GM12878 (cell line): ENCODE data around the gene GLI1. TPM values are rescaled to one million over a fixed set of nuclear protein-coding genes. Genes with fewer than 3 reads are reported as not detected.

Experiments used
- BHLHE40 ChIP-seq, 2 experiments: fragments of 450-650 bp in 1 of 2; IDR thresholded peaks; 2 replicates each; pipeline ENCODE4 v1.6.1; 2011 to 2017; ENCODE audit warnings: low read depth in 2 of 2, borderline replicate concordance in 1 of 2, improper control_type of control experiment in 1 of 2, low read length in 1 of 2, mild to moderate bottlenecking in 1 of 2
- CEBPB ChIP-seq, 2 experiments: fragments of 150-350 bp in 1 of 2; IDR thresholded peaks; 2 replicates each; pipeline ENCODE4 v1.6.1; 2012 to 2014; ENCODE audit warnings: low read depth in 2 of 2, low read length in 2 of 2, borderline replicate concordance in 1 of 2, inconsistent platforms in 1 of 2
- DPF2 ChIP-seq: fragments of 450-650 bp; IDR thresholded peaks from 2 replicates; pipeline ENCODE4 v1.6.1; 2017; ENCODE audit warnings: mild to moderate bottlenecking
- EP300 ChIP-seq, 2 experiments: fragments of 150-350 bp in 1 of 2; IDR thresholded peaks; 2 replicates each; pipeline ENCODE4 v1.6.1; 2011 to 2012; ENCODE audit warnings: low read depth in 2 of 2, low read length in 2 of 2, borderline replicate concordance in 1 of 2, improper control_type of control experiment in 1 of 2, inconsistent platforms in 1 of 2; ENCODE audit not compliant: control insufficient read depth in 1 of 2
- FOXK2 ChIP-seq: fragments of 450-650 bp; IDR thresholded peaks from 2 replicates; pipeline ENCODE4 v1.6.1; 2017; ENCODE audit warnings: mild to moderate bottlenecking, moderate library complexity
- IRF4 ChIP-seq: IDR thresholded peaks from 2 replicates; pipeline ENCODE4 v1.6.1; 2011; ENCODE audit warnings: low read depth, low read length
- MEF2B ChIP-seq: fragments of 450-650 bp; IDR thresholded peaks from 2 replicates; pipeline ENCODE4 v1.6.1; 2018; ENCODE audit warnings: mild to moderate bottlenecking, moderate library complexity; ENCODE audit not compliant: partially characterized antibody, poor library complexity, severe bottlenecking
- NBN ChIP-seq: fragments of 450-650 bp; IDR thresholded peaks from 2 replicates; pipeline ENCODE4 v1.6.1; 2016
- RCOR1 ChIP-seq: conservative IDR thresholded peaks from 2 replicates; pipeline ENCODE4 v1.6.1; 2012; ENCODE audit warnings: low read depth, low read length, improper control_type of control experiment
- ZNF207 ChIP-seq: fragments of 450-650 bp; IDR thresholded peaks from 2 replicates; pipeline ENCODE4 v1.6.1; 2014; ENCODE audit warnings: antibody characterized with exemption, mild to moderate bottlenecking, borderline replicate concordance
- polyA plus RNA-seq, 11 experiments: library from polyadenylated mRNA; depleted of rRNA in 4 of 11; unstranded in 6 of 11; stranded (reverse) in 5 of 11; fragments of >200 nt; fragmentation: Nextera tagmentation in 4 of 11; fragmentation: Illumina TruSeq in 1 of 11; extraction: Ambion mirVana in 4 of 11; extraction: Trizol in 1 of 11; gene quantifications; 1 replicate in 1 of 11; 2 replicates in 10 of 11; pipeline versions ENCODE4 v1.2.1 to v1.2.3, GENCODE V29; 2011 to 2016; ENCODE audit warnings: inconsistent platforms in 2 of 11, missing spikeins in 2 of 11, low read depth in 1 of 11
- total RNA-seq, 4 experiments: library from RNA; depleted of rRNA in 3 of 4; stranded (reverse); fragments of >200 nt in 3 of 4; fragmentation: Illumina TruSeq in 1 of 4; extraction: Trizol in 1 of 4; gene quantifications; 2 replicates each; pipeline versions ENCODE4 v1.2.1 to v1.2.3, GENCODE V29; 2013 to 2021
- TF ChIP-seq, protein P1 (sequence below): fragments of 450-650 bp; IDR thresholded peaks from 2 replicates; pipeline ENCODE4 v1.6.1; 2016; ENCODE audit warnings: mild to moderate bottlenecking, moderate library complexity, borderline replicate concordance
- TF ChIP-seq, protein P2 (sequence below): fragments of 450-650 bp; IDR thresholded peaks from 2 replicates; pipeline ENCODE4 v1.6.1; 2017; ENCODE audit warnings: antibody characterized with exemption, mild to moderate bottlenecking, moderate library complexity
- TF ChIP-seq, protein P3 (sequence below): fragments of 450-650 bp; IDR thresholded peaks from 2 replicates; pipeline ENCODE4 v1.6.1; 2017; ENCODE audit warnings: mild to moderate bottlenecking
- TF ChIP-seq, protein P4 (sequence below): fragments of 150-350 bp; IDR thresholded peaks from 2 replicates; pipeline ENCODE4 v1.6.1; 2014; ENCODE audit warnings: mild to moderate bottlenecking, low read depth, low read length
- TF ChIP-seq, protein P5 (sequence below): IDR thresholded peaks from 2 replicates; pipeline ENCODE4 v1.6.1; 2012; ENCODE audit warnings: low read length, inconsistent platforms

Gene GLI1
- total and polyA plus RNA-seq, 10 of the 15 experiments (the other 5 are each of a cell fraction or from before 2014, with no cell fraction given) = 0.27 to 1.2 (median 0.49) TPM

DNA sequence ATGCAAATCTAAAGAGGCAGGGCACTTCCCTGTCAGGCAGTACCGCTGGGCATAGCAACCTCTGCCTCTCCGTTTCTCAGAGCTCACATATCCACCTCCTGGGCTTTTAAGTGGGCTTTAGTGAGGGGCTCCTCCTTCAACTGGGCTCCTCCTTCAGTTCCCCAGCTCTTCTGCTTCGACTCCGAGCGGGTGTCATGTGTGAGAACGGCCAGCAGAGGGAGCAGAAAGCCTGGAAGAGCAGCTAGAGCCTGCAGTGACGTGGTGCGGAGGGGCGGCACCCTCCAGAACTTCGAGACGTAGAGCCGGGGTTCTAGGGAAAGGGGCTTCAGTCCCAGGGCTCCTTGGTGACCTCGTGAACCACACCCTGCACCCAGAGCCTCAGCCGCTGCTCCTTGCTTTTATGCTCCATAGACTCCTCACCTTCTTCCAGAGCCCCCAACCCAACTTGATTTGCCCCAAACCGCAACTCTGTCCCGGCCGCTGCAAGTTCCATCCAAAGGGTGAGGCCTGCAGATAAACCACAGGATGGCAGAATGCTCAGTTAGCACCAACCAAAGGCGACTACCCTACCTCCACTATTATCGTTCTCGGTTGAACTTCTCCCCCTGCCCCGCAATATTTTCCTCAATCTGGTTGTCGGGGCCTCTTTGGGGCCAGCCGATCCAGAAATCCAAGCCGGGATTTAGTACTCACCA is 383 bp upstream of the GLI1 start (continued):
- TF ChIP-seq, protein P1, sequence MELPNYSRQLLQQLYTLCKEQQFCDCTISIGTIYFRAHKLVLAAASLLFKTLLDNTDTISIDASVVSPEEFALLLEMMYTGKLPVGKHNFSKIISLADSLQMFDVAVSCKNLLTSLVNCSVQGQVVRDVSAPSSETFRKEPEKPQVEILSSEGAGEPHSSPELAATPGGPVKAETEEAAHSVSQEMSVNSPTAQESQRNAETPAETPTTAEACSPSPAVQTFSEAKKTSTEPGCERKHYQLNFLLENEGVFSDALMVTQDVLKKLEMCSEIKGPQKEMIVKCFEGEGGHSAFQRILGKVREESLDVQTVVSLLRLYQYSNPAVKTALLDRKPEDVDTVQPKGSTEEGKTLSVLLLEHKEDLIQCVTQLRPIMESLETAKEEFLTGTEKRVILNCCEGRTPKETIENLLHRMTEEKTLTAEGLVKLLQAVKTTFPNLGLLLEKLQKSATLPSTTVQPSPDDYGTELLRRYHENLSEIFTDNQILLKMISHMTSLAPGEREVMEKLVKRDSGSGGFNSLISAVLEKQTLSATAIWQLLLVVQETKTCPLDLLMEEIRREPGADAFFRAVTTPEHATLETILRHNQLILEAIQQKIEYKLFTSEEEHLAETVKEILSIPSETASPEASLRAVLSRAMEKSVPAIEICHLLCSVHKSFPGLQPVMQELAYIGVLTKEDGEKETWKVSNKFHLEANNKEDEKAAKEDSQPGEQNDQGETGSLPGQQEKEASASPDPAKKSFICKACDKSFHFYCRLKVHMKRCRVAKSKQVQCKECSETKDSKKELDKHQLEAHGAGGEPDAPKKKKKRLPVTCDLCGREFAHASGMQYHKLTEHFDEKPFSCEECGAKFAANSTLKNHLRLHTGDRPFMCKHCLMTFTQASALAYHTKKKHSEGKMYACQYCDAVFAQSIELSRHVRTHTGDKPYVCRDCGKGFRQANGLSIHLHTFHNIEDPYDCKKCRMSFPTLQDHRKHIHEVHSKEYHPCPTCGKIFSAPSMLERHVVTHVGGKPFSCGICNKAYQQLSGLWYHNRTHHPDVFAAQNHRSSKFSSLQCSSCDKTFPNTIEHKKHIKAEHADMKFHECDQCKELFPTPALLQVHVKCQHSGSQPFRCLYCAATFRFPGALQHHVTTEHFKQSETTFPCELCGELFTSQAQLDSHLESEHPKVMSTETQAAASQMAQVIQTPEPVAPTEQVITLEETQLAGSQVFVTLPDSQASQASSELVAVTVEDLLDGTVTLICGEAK = peak; percentile 39; the same call in 1 of the 2 replicates
- TF ChIP-seq DPF2 (no peak; the same call in 1 of the 2 replicates), BHLHE40 (IDR thresholded peaks at IDR 0.05; ENCODE audit: borderline replicate concordance in 1 of 2, low read depth in 2 of 2, low read length in 1 of 2) (peak; percentile 43 to 49; a peak in 1 of 4 replicates), MEF2B (no peak), NBN (peak; percentile 74), IRF4 (no peak), FOXK2 (no peak), EP300 (IDR thresholded peaks at IDR 0.05; ENCODE audit: borderline replicate concordance in 1 of 2, control insufficient read depth in 1 of 2, low read depth in 2 of 2, low read length in 2 of 2) (no peak), CEBPB (IDR thresholded peaks at IDR 0.05; ENCODE audit: borderline replicate concordance in 1 of 2, low read depth in 2 of 2, low read length in 2 of 2) (no peak), RCOR1 (0 out of 2 replicates have a peak, but pooled peaks have one; percentile 74), ZNF207 (no peak)
- TF ChIP-seq, protein P2, sequence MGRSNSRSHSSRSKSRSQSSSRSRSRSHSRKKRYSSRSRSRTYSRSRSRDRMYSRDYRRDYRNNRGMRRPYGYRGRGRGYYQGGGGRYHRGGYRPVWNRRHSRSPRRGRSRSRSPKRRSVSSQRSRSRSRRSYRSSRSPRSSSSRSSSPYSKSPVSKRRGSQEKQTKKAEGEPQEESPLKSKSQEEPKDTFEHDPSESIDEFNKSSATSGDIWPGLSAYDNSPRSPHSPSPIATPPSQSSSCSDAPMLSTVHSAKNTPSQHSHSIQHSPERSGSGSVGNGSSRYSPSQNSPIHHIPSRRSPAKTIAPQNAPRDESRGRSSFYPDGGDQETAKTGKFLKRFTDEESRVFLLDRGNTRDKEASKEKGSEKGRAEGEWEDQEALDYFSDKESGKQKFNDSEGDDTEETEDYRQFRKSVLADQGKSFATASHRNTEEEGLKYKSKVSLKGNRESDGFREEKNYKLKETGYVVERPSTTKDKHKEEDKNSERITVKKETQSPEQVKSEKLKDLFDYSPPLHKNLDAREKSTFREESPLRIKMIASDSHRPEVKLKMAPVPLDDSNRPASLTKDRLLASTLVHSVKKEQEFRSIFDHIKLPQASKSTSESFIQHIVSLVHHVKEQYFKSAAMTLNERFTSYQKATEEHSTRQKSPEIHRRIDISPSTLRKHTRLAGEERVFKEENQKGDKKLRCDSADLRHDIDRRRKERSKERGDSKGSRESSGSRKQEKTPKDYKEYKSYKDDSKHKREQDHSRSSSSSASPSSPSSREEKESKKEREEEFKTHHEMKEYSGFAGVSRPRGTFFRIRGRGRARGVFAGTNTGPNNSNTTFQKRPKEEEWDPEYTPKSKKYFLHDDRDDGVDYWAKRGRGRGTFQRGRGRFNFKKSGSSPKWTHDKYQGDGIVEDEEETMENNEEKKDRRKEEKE = no peak
- TF ChIP-seq, protein P3, sequence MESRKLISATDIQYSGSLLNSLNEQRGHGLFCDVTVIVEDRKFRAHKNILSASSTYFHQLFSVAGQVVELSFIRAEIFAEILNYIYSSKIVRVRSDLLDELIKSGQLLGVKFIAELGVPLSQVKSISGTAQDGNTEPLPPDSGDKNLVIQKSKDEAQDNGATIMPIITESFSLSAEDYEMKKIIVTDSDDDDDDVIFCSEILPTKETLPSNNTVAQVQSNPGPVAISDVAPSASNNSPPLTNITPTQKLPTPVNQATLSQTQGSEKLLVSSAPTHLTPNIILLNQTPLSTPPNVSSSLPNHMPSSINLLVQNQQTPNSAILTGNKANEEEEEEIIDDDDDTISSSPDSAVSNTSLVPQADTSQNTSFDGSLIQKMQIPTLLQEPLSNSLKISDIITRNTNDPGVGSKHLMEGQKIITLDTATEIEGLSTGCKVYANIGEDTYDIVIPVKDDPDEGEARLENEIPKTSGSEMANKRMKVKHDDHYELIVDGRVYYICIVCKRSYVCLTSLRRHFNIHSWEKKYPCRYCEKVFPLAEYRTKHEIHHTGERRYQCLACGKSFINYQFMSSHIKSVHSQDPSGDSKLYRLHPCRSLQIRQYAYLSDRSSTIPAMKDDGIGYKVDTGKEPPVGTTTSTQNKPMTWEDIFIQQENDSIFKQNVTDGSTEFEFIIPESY = no peak
- TF ChIP-seq, protein P4, sequence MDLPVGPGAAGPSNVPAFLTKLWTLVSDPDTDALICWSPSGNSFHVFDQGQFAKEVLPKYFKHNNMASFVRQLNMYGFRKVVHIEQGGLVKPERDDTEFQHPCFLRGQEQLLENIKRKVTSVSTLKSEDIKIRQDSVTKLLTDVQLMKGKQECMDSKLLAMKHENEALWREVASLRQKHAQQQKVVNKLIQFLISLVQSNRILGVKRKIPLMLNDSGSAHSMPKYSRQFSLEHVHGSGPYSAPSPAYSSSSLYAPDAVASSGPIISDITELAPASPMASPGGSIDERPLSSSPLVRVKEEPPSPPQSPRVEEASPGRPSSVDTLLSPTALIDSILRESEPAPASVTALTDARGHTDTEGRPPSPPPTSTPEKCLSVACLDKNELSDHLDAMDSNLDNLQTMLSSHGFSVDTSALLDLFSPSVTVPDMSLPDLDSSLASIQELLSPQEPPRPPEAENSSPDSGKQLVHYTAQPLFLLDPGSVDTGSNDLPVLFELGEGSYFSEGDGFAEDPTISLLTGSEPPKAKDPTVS = no peak
- TF ChIP-seq, protein P5, sequence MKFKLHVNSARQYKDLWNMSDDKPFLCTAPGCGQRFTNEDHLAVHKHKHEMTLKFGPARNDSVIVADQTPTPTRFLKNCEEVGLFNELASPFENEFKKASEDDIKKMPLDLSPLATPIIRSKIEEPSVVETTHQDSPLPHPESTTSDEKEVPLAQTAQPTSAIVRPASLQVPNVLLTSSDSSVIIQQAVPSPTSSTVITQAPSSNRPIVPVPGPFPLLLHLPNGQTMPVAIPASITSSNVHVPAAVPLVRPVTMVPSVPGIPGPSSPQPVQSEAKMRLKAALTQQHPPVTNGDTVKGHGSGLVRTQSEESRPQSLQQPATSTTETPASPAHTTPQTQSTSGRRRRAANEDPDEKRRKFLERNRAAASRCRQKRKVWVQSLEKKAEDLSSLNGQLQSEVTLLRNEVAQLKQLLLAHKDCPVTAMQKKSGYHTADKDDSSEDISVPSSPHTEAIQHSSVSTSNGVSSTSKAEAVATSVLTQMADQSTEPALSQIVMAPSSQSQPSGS = no peak
